AG04449 (cell line): Measurements from ENCODE around the gene THRB.

Source experiments
- CTCF ChIA-PET: fragments of 350-600 bp; formaldehyde crosslinking; extraction: SDS; loops from one replicate; lab custom pipeline; 2021; ENCODE audit warnings: antibody characterized with exemption; lab: Yijun Ruan, JAX
- POLR2A ChIA-PET: fragments of 400-600, 350-600 bp; formaldehyde crosslinking; extraction: SDS; loops from one replicate; lab custom pipeline; 2020; ENCODE audit warnings: antibody characterized with exemption, inconsistent platforms; lab: Yijun Ruan, JAX
- DNase-seq: peaks from one replicate; pipeline ENCODE4 v3.0.0-alpha.2; 2010; ENCODE audit warnings: low read depth, low spot score
- H3K4me3 ChIP-seq: 2 replicates; pipeline ENCODE4 v1.5.1; 2011; ENCODE audit warnings: low read depth, mild to moderate bottlenecking, control low read depth, low read length
- CTCF ChIP-seq: IDR thresholded peaks from one replicate; pipeline ENCODE4 v1.5.1; 2011; ENCODE audit warnings: mild to moderate bottlenecking, moderate library complexity, low read length, control low read depth, inconsistent platforms; ENCODE audit not compliant: insufficient read depth; ENCODE audit errors: missing control alignments

THRB gene

DNA sequence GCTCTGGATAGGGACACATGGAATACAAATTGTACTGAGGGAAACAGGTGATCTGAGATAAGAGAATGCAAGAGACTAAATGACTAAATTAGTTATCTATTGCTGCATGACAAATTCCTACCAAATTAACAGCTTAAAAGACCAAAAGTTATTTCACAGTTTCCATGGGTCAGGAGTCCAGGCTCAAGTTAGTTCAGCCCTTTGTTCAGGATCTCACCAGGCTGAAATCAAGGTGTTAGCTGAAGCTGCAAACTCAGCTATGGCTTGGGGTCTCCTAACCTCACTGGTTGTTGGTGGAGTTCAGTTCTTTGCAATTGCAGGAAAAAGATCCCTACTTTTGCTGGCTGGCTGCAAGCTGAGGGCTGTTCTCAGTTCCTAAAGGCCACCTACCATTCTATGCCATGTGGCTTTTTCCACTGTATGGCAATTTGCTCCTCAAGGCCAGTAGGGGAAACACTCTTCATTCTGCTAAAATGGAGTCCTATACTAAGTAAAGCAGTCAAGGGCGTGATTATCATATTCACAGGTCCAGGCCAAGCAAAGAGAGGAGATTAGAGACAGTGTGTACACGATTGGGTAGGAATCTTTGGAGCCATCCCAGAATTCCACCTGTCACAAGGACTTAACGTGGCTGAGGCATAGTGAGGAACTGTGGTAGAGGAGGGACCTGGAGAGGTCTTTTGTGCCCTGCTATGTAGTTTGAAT is 53.7 kb downstream of the THRB start:
- CTCF ChIA-PET, result no interaction called here
- POLR2A ChIA-PET, result no interaction called here
- H3K4me3 ChIP-seq, result no peak overlapping the region
- no peak for TF ChIP-seq CTCF
- DNase-seq, result no peak

DNA sequence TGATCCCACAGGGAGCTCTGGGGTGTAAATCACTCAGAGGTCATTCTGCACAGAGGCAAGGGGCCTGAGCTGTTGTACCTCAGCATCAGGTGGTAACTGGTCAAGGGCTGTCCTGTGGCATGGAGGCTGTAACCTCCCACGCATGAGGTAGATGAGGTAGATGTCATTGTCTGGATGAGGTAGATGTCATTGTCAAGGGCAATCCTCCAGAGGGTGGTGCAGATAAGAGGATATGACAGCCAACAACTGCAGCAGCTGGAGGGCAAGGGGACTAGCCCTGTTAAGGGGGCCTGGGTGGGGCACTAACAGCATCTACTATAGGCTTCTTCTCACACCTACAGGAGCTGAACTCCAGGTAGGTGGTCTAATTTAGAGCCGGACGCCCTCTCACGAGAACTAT is 55.6 kb downstream of the THRB start:
- ChIA-PET POLR2A (no interaction called here), CTCF (no interaction called here)
- DNase-seq, result no peak
- no peak overlapping the region for H3K4me3 ChIP-seq
- no peak for TF ChIP-seq CTCF

DNA sequence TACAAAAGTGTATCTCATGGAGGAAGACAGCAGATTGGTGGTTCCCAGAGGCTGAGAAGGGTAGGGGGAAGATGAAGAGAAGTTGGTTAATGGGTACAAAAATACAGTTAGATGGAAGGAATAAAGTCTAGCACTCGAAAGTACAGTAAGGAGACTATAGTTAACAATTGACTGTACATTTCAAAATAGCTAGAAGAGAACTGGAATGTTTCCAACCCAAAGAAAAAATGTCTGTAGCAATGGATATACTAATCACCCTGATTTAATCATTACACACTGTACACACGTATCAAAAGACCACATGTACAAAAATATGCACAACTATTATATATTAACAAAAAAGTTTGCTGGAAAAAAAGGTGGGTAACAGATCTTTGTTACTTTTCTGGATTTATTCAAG is 57.3 kb downstream of the THRB start:
- CTCF ChIA-PET, result no interaction called here
- no peak overlapping the region for H3K4me3 ChIP-seq
- POLR2A ChIA-PET, result no interaction called here
- no peak for TF ChIP-seq CTCF
- no peak for DNase-seq

DNA sequence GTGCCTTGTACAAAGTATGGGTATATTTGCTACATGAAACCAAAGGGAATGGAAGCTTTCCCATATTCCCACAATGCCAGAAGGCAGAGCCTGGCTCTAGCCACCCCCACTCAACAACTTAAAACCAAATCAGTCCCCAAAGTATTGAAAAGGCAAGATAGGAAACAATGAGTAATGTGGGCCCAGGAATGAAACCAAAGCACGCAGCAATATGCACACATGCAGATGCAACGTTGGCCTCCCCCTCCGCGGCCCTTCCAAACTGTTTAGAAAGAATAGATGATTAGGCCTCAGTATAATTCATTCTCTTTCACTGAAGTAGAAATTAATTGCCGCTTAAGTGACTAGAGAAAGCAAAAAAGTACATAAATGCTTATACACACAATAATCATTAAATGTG is 59.1 kb downstream of the THRB start:
- H3K4me3 ChIP-seq, result no peak overlapping the region
- no peak for TF ChIP-seq CTCF
- no peak for DNase-seq
- ChIA-PET POLR2A (no interaction called here), CTCF (no interaction called here)

DNA sequence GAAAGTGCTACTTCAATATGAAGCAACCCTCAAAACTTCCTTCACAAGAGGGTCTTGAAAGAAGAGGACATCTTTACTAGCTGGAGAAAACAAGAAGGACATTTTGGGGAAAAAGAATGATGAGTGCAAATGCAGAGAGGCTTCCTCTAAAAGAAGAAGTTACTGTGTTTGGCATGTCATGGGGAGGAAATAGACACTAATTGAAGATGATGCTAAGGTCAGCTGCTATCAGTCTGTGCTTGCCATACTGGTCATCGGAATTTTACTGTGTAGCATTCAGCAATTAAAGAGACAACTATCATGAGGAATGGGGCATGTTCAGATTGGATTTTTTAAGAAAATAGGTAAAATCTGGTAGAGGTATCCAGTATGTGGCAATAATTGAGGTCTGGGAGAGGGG is 60.0 kb downstream of the THRB start:
- POLR2A ChIA-PET, result no interaction called here
- TF ChIP-seq CTCF, result no peak
- CTCF ChIA-PET, result no interaction called here
- no peak for DNase-seq
- H3K4me3 ChIP-seq, result no peak overlapping the region

- H3K4me3 ChIP-seq, result no peak overlapping the region
- CTCF ChIA-PET, result no interaction called here
- no peak for TF ChIP-seq CTCF
- POLR2A ChIA-PET, result no interaction called here
- DNase-seq, result no peak
These were observed 60.6 kb downstream of the THRB start for GRCh38 chr3:24433838-24434591.
